ENCODE data around the gene TMEM9.

DNA sequence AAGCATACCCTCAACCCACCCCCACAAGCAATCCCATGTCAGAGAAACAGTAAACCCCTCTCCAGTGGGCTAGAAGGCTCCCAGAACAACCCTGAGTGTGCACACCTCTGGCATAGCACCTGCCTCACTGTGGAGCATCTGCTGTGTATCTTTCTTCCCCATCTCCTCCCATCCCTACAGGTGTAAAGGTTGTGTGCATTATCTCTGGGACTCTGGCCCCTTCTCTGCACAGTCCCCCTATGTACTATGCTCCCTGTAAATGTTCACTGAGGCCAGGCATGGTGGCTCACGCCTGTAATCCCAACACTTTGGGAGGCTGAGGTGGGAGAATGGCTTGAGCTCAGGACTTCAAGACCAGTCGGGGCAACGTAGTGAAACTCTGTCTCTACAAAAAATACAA lies 41.3 kb downstream of the TMEM9 start:
- TF ChIP-seq CTCF (IDR thresholded peaks at IDR 0.05) (no peak), POLR2A (IDR thresholded peaks at IDR 0.05) (no peak)
